Left hindlimb (tissue), 1 donor: ENCODE measurements around the gene GPR50.

Source experiments
- DNase-seq: peaks from one replicate; pipeline ENCODE4 v3.0.0-alpha.2; 2018

Gene GPR50

GRCh38 chrX:151228935-151229334 is 52.6 kb downstream of the GPR50 start:
- DNase-seq: no peak
